ENCODE results near the gene FAM3D.

FAM3D gene

GRCh38 chr3:58625196-58625824 is 41.3 kb downstream of the FAM3D start:
- H3K36me3 ChIP-seq (ENCODE audit: insufficient read depth, low read length), result no peaks in the 10 kb centered on the region
- TF ChIP-seq CTCF (conservative IDR thresholded peaks at IDR 0.05; ENCODE audit: low read length), result no peak
- no peak for TF ChIP-seq EZH2phosphoT487 (IDR thresholded peaks at IDR 0.05; ENCODE audit: borderline replicate concordance)
- H3F3A ChIP-seq (ENCODE audit: low read depth), result no peaks in the 10 kb centered on the region
- no peaks in the 10 kb centered on the region for H3K9me3 ChIP-seq (ENCODE audit: insufficient read depth, low read depth, low read length)
- no peaks in the 10 kb centered on the region for H3K4me1 ChIP-seq (ENCODE audit: insufficient read depth, low read length, poor library complexity, severe bottlenecking)
- H3K4me2 ChIP-seq (ENCODE audit: low read depth, low read length, poor library complexity, severe bottlenecking), result no peak overlapping the region
- no peaks in the 10 kb centered on the region for H3K27me3 ChIP-seq (ENCODE audit: insufficient read depth, low read length, poor library complexity, severe bottlenecking)
- H4K20me1 ChIP-seq (ENCODE audit: insufficient read depth, low read length, poor library complexity, severe bottlenecking), result no peaks in the 10 kb centered on the region
- no peaks in the 10 kb centered on the region for H3K9me2 ChIP-seq (replicated peaks; ENCODE audit: low read depth, low read length)
- no peak overlapping the region for H2AFZ ChIP-seq (ENCODE audit: low read length)
- no peak overlapping the region for H3K9ac ChIP-seq (ENCODE audit: low read depth, low read length, poor library complexity, severe bottlenecking)
- no peak overlapping the region for H3K4me3 ChIP-seq (ENCODE audit: low read length, poor library complexity, severe bottlenecking)
- H3K79me2 ChIP-seq (ENCODE audit: insufficient read depth, low read length), result no peaks in the 10 kb centered on the region

GRCh38 chr3:58624550-58624949 is 42.0 kb downstream of the FAM3D start:
- H3K4me2 ChIP-seq (ENCODE audit: low read depth, low read length, poor library complexity, severe bottlenecking), result no peak overlapping the region
- no peak for TF ChIP-seq EZH2phosphoT487 (IDR thresholded peaks at IDR 0.05; ENCODE audit: borderline replicate concordance)
- no peak for TF ChIP-seq CTCF (conservative IDR thresholded peaks at IDR 0.05; ENCODE audit: low read length)
- H3K79me2 ChIP-seq (ENCODE audit: insufficient read depth, low read length), result no peaks in the 10 kb centered on the region
- H3K4me3 ChIP-seq (ENCODE audit: low read length, poor library complexity, severe bottlenecking), result no peak overlapping the region
- H3K9ac ChIP-seq (ENCODE audit: low read depth, low read length, poor library complexity, severe bottlenecking), result no peak overlapping the region
- H3K36me3 ChIP-seq (ENCODE audit: insufficient read depth, low read length), result no peaks in the 10 kb centered on the region
- H3F3A ChIP-seq (ENCODE audit: low read depth), result no peaks in the 10 kb centered on the region
- H4K20me1 ChIP-seq (ENCODE audit: insufficient read depth, low read length, poor library complexity, severe bottlenecking), result no peaks in the 10 kb centered on the region
- no peaks in the 10 kb centered on the region for H3K27me3 ChIP-seq (ENCODE audit: insufficient read depth, low read length, poor library complexity, severe bottlenecking)
- H3K9me3 ChIP-seq (ENCODE audit: insufficient read depth, low read depth, low read length), result no peaks in the 10 kb centered on the region
- H3K4me1 ChIP-seq (ENCODE audit: insufficient read depth, low read length, poor library complexity, severe bottlenecking), result no peaks in the 10 kb centered on the region
- H3K9me2 ChIP-seq (replicated peaks; ENCODE audit: low read depth, low read length), result no peaks in the 10 kb centered on the region
- no peak overlapping the region for H2AFZ ChIP-seq (ENCODE audit: low read length)

GRCh38 chr3:58623961-58624360 is 42.6 kb downstream of the FAM3D start:
- H4K20me1 ChIP-seq (ENCODE audit: insufficient read depth, low read length, poor library complexity, severe bottlenecking), result no peaks in the 10 kb centered on the region
- no peaks in the 10 kb centered on the region for H3K4me1 ChIP-seq (ENCODE audit: insufficient read depth, low read length, poor library complexity, severe bottlenecking)
- no peaks in the 10 kb centered on the region for H3F3A ChIP-seq (ENCODE audit: low read depth)
- H3K27me3 ChIP-seq (ENCODE audit: insufficient read depth, low read length, poor library complexity, severe bottlenecking), result no peaks in the 10 kb centered on the region
- no peak overlapping the region for H3K4me3 ChIP-seq (ENCODE audit: low read length, poor library complexity, severe bottlenecking)
- H3K9me3 ChIP-seq (ENCODE audit: insufficient read depth, low read depth, low read length), result no peaks in the 10 kb centered on the region
- no peak overlapping the region for H2AFZ ChIP-seq (ENCODE audit: low read length)
- H3K4me2 ChIP-seq (ENCODE audit: low read depth, low read length, poor library complexity, severe bottlenecking), result no peak overlapping the region
- H3K9ac ChIP-seq (ENCODE audit: low read depth, low read length, poor library complexity, severe bottlenecking), result no peak overlapping the region
- no peaks in the 10 kb centered on the region for H3K36me3 ChIP-seq (ENCODE audit: insufficient read depth, low read length)
- H3K9me2 ChIP-seq (replicated peaks; ENCODE audit: low read depth, low read length), result no peaks in the 10 kb centered on the region
- TF ChIP-seq CTCF (conservative IDR thresholded peaks at IDR 0.05; ENCODE audit: low read length), result no peak
- no peak for TF ChIP-seq EZH2phosphoT487 (IDR thresholded peaks at IDR 0.05; ENCODE audit: borderline replicate concordance)
- H3K79me2 ChIP-seq (ENCODE audit: insufficient read depth, low read length), result no peaks in the 10 kb centered on the region

Measured in Loucy (cell line).